Activated T-helper 1 cell treated with anti-CD3 and anti-CD28 coated beads, Interleukin-12 subunit alpha, Interleukin-12 subunit beta, Interleukin-2, Interleukin-4 antibody, amounts not matched to agents 30 ng/mL and 10 ng/mL and 1 ng/mL, durations not matched to agents 14 hours and 24 hours and 36 hours (primary cell): ENCODE measurements around the gene PLD6. TPM values are rescaled to one million over a fixed set of nuclear protein-coding genes. Genes with fewer than 3 reads are reported as not detected.
"Not testable (repeated sequence)": the region's sequence is repeated elsewhere in the genome, so short reads cannot be mapped to it uniquely, and the experiment has no call there.

Experiments
- DNase-seq: peaks from one replicate; pipeline ENCODE4 v3.0.0; 2021; ENCODE audit warnings: low spot score
- H3K27ac Mint-ChIP-seq: one replicate; pipeline ENCODE4 v1.8.0; 2021; ENCODE audit warnings: mild to moderate bottlenecking, mixed read lengths
- H3K27me3 Mint-ChIP-seq: one replicate; pipeline ENCODE4 v1.8.0; 2022; ENCODE audit warnings: mild to moderate bottlenecking, moderate library complexity, mixed read lengths; ENCODE audit not compliant: insufficient read depth
- H3K36me3 Mint-ChIP-seq: one replicate; pipeline ENCODE4 v1.8.0; 2021; ENCODE audit warnings: low read depth, mixed read lengths
- H3K4me1 Mint-ChIP-seq: one replicate; pipeline ENCODE4 v1.8.0; 2021; ENCODE audit warnings: low read depth, mixed read lengths
- H3K4me3 Mint-ChIP-seq: one replicate; pipeline ENCODE4 v1.8.0; 2021; ENCODE audit warnings: mild to moderate bottlenecking, moderate library complexity, mixed read lengths
- H3K9me3 Mint-ChIP-seq: one replicate; pipeline ENCODE4 v1.8.0; 2021; ENCODE audit warnings: mixed read lengths
- intact Hi-C: fragments of 100-400 bp; cut with micrococcal nuclease; formaldehyde crosslinking; loops from one replicate; pipeline ENCODE4 v1.15.1; 2024
- total RNA-seq: library from RNA; stranded (reverse); gene quantifications from 2 replicates; pipeline ENCODE4 v1.2.3, GENCODE V29; 2022

Gene PLD6
- total RNA-seq, 1 donor from 2014 or later: 20.5 TPM

DNA sequence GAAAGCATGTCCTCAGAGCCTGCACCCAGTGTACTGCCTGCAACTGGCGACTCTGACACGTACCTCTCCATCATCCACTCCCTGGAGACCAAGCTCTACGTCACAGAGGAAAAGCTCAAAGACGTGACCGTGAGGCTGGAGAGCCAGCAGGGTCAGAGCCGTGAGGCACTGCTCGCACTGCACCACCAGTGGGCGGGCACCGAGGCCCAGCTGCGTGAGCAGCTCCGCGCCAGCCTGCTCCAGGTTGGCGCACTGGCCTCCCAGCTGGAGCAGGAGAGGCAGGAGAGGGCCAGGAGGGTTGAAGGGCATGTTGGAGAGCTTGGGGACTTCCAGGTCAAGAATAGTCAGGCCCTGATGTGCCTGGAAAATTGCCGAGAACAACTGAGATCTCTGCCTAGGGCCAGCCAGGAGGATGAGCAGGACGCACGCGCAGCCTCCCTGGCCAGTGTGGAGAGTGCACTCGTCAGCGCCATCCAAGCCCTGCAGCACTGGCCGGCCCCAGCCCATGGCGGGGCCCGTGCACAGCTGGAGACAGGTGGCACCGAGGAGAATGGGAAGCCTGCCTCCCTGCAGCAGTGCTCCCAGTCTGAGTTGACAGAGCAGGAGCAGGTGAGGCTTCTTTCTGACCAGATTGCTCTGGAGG is 40.3 kb downstream of the PLD6 start:
- Mint-ChIP-seq H3K4me3 (no peak overlapping the region), H3K9me3 (no peaks in the 10 kb centered on the region), H3K27ac (no peak overlapping the region), H3K4me1 (peaks cover 9% of the 10 kb centered on the region), H3K36me3 (peaks cover 24% of the 10 kb centered on the region), H3K27me3 (no peaks in the 10 kb centered on the region)
- no peak for DNase-seq
- intact Hi-C loops: no loop called here

DNA sequence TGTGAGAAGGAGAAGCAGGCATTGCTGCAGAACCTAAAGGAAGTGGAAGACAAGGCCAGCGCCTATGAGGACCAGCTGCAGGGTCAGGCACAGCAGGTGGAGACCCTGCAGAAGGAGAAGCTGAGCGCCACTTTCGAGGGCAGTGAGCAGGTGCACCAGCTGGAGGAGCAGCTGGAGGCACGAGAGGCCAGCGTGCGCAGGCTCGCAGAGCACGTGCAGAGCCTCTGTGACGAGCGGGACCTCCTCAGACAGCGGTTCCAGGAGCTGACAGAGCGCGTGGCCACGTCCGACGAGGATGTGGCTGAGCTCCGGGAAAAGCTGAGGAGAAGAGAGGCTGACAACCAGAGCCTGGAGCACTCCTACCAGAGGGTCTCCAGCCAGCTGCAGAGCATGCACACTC is 41.5 kb downstream of the PLD6 start:
- peaks cover 24% of the 10 kb centered on the region for H3K36me3 Mint-ChIP-seq
- DNase-seq: no peak
- H3K4me3 Mint-ChIP-seq: no peak overlapping the region
- intact Hi-C loops: no loop called here
- no peaks in the 10 kb centered on the region for H3K27me3 Mint-ChIP-seq
- peaks cover 7% of the 10 kb centered on the region for H3K4me1 Mint-ChIP-seq
- no peak overlapping the region for H3K27ac Mint-ChIP-seq
- no peaks in the 10 kb centered on the region for H3K9me3 Mint-ChIP-seq

DNA sequence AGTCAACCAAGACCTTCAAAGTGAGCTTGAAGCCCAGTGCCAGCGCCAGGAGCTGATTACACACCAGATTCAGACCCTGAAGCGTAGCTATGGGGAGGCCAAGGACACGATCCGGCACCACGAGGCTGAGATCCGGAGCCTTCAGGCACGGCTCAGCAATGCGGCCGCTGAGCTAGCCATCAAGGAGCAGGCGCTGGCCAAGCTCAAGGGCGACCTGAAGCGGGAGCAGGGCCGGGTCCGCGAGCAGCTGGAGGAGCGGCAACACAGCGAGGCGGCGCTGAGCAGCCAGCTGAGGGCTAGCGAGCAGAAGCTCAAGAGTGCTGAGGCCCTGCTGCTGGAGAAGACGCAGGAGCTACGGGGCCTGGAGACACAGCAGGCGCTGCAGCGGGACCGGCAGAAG is 42.0 kb downstream of the PLD6 start:
- Mint-ChIP-seq H3K4me3 (no peak overlapping the region), H3K27me3 (no peaks in the 10 kb centered on the region), H3K36me3 (peaks cover 27% of the 10 kb centered on the region), H3K9me3 (no peaks in the 10 kb centered on the region), H3K27ac (no peak overlapping the region), H3K4me1 (peaks cover 7% of the 10 kb centered on the region)
- no peak for DNase-seq
- intact Hi-C loops: no loop called here

DNA sequence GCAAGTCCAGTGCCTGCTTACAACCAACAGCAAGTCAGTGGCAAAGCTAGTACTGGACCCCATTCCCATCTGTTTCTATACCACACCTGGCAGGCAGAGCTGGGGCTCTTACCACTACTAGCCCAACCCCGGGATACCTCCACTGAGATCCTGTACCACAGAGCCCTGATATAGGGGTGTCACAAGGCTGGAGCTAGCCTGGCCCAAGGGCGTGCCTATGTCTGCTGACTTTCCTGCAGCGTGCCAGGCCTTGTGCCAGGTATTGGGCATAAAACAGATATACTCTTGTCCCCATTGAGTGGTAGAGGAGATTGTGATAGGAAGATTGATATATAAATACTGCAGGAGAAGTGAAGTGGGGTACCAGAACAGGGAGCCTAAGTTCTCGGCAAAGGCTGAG is 44.4 kb downstream of the PLD6 start:
- H3K9me3 Mint-ChIP-seq: no peaks in the 10 kb centered on the region
- H3K27me3 Mint-ChIP-seq: no peaks in the 10 kb centered on the region
- H3K36me3 Mint-ChIP-seq: peaks cover 18% of the 10 kb centered on the region
- intact Hi-C loops: no loop called here
- no peak overlapping the region for H3K27ac Mint-ChIP-seq
- H3K4me1 Mint-ChIP-seq: no peaks in the 10 kb centered on the region
- no peak for DNase-seq
- H3K4me3 Mint-ChIP-seq: no peak overlapping the region

DNA sequence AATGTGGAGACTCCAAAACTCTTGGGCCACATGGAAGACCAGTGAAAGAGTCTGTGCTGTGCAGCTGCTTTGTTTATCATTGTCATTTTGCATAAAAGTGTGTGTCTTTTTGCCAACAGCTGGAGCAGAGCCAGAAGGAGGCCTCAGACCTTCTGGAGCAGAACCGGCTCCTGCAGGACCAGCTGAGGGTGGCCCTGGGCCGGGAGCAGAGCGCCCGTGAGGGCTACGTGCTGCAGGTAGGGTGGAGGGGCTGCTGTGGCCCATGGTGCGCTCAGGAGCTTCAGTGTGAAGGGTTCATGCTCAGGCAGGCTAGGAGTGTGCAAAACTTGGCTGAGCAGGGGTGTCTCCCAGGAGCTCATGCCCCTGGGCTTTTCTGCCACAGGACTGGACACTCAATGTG is 45.0 kb downstream of the PLD6 start:
- no peaks in the 10 kb centered on the region for H3K4me1 Mint-ChIP-seq
- H3K27me3 Mint-ChIP-seq: no peaks in the 10 kb centered on the region
- H3K36me3 Mint-ChIP-seq: peaks cover 20% of the 10 kb centered on the region
- DNase-seq: no peak
- intact Hi-C loops: no loop called here
- H3K4me3 Mint-ChIP-seq: no peak overlapping the region
- no peak overlapping the region for H3K27ac Mint-ChIP-seq
- no peaks in the 10 kb centered on the region for H3K9me3 Mint-ChIP-seq

DNA sequence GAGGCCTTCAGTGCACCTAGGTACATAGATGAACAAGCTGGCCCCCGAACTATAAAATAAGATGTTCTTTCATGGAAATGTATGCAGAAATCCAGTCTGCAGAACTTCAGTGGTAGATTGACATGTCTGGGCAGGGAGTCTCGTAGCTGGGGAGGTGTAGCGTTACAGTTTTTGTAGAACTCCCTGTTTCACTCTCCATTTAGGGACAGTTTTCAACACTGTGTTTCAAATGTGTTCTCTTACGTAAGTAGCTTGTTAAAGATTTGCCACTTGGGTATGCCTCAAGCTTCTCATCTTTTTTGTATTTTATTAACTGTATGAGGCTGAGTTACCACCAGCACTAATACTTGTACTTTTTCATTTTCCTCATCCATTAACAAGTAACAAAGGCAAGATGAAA is 46.6 kb downstream of the PLD6 start:
- no peaks in the 10 kb centered on the region for H3K27me3 Mint-ChIP-seq
- H3K4me3 Mint-ChIP-seq: no peak overlapping the region
- intact Hi-C loops: no loop called here
- no peaks in the 10 kb centered on the region for H3K9me3 Mint-ChIP-seq
- H3K36me3 Mint-ChIP-seq: peaks cover 27% of the 10 kb centered on the region
- no peak for DNase-seq
- H3K4me1 Mint-ChIP-seq: peaks cover 11% of the 10 kb centered on the region
- no peak overlapping the region for H3K27ac Mint-ChIP-seq

DNA sequence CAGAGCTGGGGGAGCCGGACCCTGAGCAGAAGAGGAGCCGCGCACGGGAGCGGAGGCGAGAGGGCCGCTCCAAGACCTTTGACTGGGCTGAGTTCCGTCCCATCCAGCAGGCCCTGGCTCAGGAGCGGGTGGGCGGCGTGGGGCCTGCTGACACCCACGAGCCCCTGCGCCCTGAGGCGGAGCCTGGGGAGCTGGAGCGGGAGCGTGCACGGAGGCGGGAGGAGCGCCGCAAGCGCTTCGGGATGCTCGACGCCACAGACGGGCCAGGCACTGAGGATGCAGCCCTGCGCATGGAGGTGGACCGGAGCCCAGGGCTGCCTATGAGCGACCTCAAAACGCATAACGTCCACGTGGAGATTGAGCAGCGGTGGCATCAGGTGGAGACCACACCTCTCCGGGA is 47.6 kb downstream of the PLD6 start:
- intact Hi-C loops, H3K27me3 Mint-ChIP-seq, H3K4me3 Mint-ChIP-seq, DNase-seq, H3K9me3 Mint-ChIP-seq, H3K27ac Mint-ChIP-seq: not testable (repeated sequence)
- H3K4me1 Mint-ChIP-seq: peaks cover 21% of the 10 kb centered on the region
- H3K36me3 Mint-ChIP-seq: peaks cover 35% of the 10 kb centered on the region

DNA sequence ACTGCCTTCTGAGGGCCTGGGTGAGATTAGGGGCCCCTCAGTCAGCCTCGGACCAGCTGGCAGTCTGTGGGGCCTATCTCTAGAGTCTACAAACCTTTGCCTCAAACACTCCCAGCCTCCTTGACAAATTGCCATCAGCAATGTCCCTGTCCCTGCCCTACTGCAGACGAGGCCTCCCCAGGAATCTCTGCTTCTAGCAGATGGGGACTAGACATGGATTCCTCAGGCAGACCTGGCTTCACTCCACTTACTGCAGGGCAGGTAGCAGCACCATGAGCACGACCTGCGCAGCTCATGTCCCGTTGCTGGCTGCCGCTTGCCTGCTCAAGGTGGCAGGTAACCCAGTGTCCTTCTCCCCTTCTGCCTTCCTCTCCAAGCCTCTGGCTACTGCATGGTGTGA is 49.1 kb downstream of the PLD6 start:
- no peaks in the 10 kb centered on the region for H3K9me3 Mint-ChIP-seq
- intact Hi-C loops: no loop called here
- H3K36me3 Mint-ChIP-seq: peaks cover 39% of the 10 kb centered on the region
- no peak for DNase-seq
- H3K4me1 Mint-ChIP-seq: peaks cover 34% of the 10 kb centered on the region
- H3K27me3 Mint-ChIP-seq: no peaks in the 10 kb centered on the region
- no peak overlapping the region for H3K27ac Mint-ChIP-seq
- no peak overlapping the region for H3K4me3 Mint-ChIP-seq

DNA sequence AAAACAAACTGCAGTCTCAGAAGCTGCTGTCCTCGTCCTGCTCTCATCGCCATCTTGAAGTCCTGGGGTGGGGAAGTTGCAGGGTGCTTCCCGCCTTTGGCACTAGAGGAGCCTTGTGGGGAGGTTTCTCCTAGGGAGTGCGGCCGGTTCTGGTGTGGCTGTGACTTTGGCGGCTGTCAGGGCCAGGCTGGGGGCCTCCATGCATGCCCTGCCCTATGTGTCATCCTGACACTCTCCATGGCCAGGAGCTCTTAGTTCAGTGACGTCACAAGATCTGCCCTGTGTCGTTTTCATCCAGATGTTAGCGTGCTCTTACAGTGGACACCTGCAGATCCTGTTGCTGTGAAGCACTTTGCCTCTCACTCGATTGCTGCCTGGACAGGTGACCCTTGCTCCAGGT is 49.6 kb downstream of the PLD6 start:
- peaks cover 37% of the 10 kb centered on the region for H3K4me1 Mint-ChIP-seq
- intact Hi-C loops: no loop called here
- peaks cover 39% of the 10 kb centered on the region for H3K36me3 Mint-ChIP-seq
- H3K4me3 Mint-ChIP-seq: no peak overlapping the region
- no peak overlapping the region for H3K27ac Mint-ChIP-seq
- H3K9me3 Mint-ChIP-seq: no peaks in the 10 kb centered on the region
- DNase-seq: no peak
- H3K27me3 Mint-ChIP-seq: no peaks in the 10 kb centered on the region

DNA sequence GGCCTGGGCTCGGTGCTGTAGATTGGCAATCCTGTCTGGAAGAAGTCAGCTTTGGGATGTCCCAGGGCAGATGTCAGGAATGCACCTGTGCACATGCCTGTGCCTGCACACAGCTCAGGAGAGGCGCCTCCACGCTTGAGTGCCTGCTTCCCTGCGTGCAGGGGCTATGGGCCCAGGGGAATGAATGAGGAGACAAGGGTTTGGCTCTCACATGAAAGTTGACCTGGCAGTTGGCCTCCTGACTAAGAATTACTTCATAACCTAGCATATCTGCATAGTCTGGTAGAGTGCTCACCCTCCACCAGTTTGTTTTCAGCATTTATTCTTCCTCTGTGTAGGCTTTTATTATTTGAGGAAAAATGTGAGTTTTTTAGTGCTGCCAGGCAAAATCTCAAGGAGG is 50.0 kb downstream of the PLD6 start:
- Mint-ChIP-seq H3K27ac (no peak overlapping the region), H3K36me3 (peaks cover 40% of the 10 kb centered on the region), H3K4me1 (peaks cover 41% of the 10 kb centered on the region), H3K27me3 (no peaks in the 10 kb centered on the region), H3K4me3 (no peak overlapping the region), H3K9me3 (no peaks in the 10 kb centered on the region)
- intact Hi-C loops: no loop called here
- DNase-seq: no peak

DNA sequence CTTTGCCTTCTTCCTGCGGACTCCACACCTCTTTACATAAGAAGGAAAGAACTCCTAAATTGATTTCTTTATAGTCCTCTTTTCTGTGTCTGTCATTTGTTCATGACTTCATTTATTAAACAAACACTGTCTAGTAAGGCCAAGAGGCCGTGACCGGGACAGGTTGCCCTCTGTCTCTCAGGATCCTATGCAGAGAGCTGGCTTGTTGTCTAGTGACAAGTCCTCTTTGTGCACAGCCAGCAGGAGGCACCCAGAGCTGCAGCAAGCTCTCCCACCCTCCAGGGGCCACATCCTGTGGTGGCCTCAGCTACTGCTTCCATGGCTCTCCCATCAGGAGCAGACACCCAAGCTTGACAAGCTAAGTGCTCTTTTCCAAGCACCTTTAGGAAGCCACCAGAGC is 50.6 kb downstream of the PLD6 start:
- DNase-seq: no peak
- Mint-ChIP-seq H3K4me3 (no peak overlapping the region), H3K9me3 (no peaks in the 10 kb centered on the region), H3K27ac (no peak overlapping the region), H3K36me3 (peaks cover 41% of the 10 kb centered on the region), H3K4me1 (peaks cover 46% of the 10 kb centered on the region), H3K27me3 (no peaks in the 10 kb centered on the region)
- intact Hi-C loops: no loop called here

DNA sequence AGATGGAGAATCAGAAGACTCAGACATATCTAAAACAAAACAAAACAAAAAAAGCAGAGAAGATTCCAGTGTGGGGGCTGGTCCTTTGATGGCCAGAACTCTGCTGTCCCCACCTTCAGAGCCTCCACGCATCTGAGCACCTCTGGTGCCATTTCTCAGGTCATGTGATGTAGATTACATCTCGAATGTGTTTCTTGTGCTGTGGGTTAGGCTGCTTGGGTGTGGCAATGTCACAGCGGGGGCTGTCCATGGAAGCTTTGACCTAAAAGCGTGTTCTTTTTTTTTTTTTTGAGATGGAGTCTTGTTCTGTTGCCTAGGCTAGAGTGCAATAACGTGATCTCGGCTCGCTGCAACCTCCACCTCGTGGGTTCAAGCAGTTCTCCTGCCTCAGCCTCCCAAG is 51.2 kb downstream of the PLD6 start:
- DNase-seq: no peak
- Mint-ChIP-seq H3K4me1 (peaks cover 52% of the 10 kb centered on the region), H3K27ac (peak overlapping the region; percentile 83), H3K27me3 (no peaks in the 10 kb centered on the region), H3K36me3 (peaks cover 46% of the 10 kb centered on the region), H3K4me3 (no peak overlapping the region), H3K9me3 (no peaks in the 10 kb centered on the region)
- intact Hi-C loops: no loop called here

DNA sequence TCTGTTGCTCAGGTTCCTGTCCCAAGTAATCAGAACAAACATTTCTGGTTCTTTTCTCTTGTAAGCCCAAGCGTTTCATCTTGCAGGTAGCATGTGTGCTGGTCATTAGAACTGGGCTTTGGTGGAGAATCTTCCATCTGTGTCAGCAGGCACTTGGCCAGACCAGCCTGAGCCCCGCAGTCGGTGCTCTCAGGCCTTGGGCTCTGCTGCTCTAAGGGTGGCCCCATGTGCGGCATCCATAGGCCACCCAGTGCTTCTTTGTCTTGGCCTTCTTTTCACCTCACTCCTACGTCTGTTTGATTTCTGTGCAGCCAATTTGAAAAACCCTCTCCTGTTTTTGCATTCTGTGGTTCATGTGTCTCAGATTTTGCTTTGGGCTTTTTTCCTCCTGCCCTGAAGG is 51.6 kb downstream of the PLD6 start:
- intact Hi-C loops: no loop called here
- Mint-ChIP-seq H3K27me3 (no peaks in the 10 kb centered on the region), H3K4me3 (no peak overlapping the region), H3K27ac (peak overlapping the region; percentile 83), H3K9me3 (no peaks in the 10 kb centered on the region), H3K36me3 (peaks cover 49% of the 10 kb centered on the region), H3K4me1 (peaks cover 56% of the 10 kb centered on the region)
- DNase-seq: no peak

DNA sequence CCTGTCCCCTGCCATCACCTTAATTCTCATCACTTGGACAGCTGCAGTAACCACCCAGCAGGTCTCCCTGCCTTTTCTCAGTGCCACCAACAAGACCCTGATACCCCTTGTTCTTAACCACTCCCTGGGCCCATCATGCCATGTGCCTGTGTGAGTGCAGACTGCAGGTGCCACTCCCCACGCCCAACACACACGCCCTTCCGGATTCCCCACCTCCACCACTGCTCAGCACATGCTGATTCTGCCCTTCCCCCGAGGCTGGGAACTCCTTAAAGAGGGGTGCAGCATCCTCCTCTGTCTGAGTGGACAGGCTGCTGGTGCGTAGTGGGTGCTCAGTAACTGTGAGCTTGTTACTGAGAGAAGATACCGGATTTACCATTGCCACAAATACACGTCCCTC is 52.4 kb downstream of the PLD6 start:
- Mint-ChIP-seq H3K4me1 (peaks cover 56% of the 10 kb centered on the region), H3K27me3 (no peaks in the 10 kb centered on the region), H3K9me3 (no peaks in the 10 kb centered on the region), H3K27ac (peak overlapping the region; percentile 5), H3K4me3 (peak overlapping the region; percentile 37), H3K36me3 (peaks cover 43% of the 10 kb centered on the region)
- intact Hi-C loops: no loop called here
- no peak for DNase-seq
